ENCODE measurements around the gene SBF1.

- TF ChIP-seq CTCF (CRISPR knock-in tag; IDR thresholded peaks at IDR 0.05) (no peak), ZSCAN9 (CRISPR knock-in tag; IDR thresholded peaks at IDR 0.05; ENCODE audit: borderline replicate concordance) (no peak), ZNF224 (CRISPR knock-in tag; IDR thresholded peaks at IDR 0.05) (no peak), ZNF660 (CRISPR knock-in tag; IDR thresholded peaks at IDR 0.05; ENCODE audit: borderline replicate concordance, low read depth) (no peak), ZNF564 (CRISPR knock-in tag; IDR thresholded peaks at IDR 0.05) (no peak), ZNF274 (CRISPR knock-in tag; IDR thresholded peaks at IDR 0.05) (no peak)
Measured at GRCh38 chr22:50521710-50522109, 46.9 kb upstream of the SBF1 start.

Measured in HepG2 (cell line).